ENCODE results near the gene OCLN.
"Not testable (repeated sequence)": the region's sequence is repeated elsewhere in the genome, so short reads cannot be mapped to it uniquely, and the experiment has no call there.

The OCLN gene, protein sequence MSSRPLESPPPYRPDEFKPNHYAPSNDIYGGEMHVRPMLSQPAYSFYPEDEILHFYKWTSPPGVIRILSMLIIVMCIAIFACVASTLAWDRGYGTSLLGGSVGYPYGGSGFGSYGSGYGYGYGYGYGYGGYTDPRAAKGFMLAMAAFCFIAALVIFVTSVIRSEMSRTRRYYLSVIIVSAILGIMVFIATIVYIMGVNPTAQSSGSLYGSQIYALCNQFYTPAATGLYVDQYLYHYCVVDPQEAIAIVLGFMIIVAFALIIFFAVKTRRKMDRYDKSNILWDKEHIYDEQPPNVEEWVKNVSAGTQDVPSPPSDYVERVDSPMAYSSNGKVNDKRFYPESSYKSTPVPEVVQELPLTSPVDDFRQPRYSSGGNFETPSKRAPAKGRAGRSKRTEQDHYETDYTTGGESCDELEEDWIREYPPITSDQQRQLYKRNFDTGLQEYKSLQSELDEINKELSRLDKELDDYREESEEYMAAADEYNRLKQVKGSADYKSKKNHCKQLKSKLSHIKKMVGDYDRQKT

DNA sequence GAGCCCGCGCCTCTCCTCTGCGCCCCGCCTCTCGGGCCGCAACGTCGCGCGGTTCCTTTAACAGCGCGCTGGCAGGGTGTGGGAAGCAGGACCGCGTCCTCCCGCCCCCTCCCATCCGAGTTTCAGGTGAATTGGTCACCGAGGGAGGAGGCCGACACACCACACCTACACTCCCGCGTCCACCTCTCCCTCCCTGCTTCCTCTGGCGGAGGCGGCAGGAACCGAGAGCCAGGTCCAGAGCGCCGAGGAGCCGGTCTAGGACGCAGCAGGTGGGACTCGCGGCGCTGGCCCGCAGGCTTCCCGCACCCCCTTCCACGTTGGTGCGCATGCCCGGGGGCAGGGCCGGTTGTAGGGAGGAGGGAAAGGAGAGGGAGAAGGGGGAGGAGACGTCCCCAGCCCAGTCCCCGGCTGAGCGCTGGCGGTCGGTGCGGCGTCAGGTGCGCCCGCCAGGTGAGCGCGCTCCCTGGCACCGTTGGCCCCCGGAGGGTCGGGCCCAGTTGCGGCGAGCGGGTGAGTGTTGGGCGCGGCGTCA is at the start of gene OCLN:
Gene OCLN, plus strand, starts transcription at position 400 of the 532 bp plus-strand sequence. CDS start 11,455 bp downstream, outside the sequence.
- DNase-seq: peak; percentile 70

DNA sequence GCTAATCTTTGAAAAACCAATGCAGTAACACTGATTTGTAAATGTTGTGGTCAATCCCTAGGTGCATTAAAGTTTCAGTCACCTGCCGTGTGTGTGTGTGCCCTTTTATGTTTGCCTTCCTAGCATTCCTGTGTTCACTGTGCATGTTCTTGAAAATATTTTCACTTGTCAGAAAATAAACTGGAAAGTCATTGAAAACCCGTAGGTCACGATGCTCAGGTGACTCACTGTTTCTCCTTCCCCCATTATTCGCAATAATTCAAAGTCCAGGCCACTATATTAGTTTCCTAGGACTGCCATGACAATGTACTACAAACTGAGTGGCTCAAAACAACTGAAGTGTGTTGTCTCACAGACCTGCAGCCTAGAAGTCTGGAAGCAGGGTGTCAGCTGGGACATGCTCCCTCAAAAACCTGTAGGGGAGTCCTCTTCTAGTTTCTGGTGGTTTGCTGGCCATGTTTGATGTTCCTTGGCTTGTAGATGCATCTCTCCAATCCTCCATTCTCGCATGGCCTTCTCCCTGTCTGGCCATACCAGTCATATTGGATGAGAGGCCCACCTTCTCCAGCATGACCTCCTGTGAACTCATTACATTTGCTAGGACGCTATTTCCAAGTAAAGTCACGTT is 48.3 kb upstream of the OCLN start:
- DNase-seq: no peak

DNA sequence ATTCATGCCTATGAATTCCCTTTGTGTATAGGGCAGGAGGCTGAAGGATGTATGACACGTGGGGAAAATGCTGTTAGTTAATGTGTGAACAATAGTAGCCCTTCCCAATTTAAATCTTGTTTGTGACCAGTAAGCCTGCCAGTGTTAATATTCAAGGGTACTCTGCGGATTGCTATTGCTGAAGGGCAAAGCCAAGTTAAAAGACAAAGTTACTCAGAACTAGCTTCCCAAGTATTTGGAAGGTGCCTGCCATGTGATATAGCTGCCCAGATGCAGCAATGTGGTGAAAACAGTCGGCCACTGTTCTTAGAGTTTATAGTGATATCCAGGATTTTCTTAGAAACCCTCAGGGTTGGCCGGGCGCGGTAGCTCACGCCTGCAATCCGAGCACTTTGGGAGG is 43.1 kb upstream of the OCLN start:
- no peak for DNase-seq

DNA sequence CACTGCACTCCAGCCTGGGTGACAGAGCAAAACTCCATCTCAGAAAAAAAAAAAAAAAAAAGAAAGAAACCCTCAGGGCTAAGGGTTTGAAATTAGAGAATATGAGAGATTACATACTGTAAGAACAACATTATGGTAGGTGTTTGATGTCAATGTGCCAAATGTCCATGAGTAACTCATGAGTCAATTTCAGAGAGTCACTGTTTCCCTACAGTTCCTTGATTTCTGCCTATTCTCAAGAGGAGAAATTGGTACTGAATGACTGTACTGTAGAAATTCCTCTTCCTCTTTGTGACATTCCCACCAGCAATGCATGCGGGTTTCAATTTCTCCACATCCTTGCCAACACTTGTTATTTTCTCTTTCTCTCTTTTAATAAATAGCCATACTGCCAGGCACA is 42.5 kb upstream of the OCLN start:
- no peak for DNase-seq

DNA sequence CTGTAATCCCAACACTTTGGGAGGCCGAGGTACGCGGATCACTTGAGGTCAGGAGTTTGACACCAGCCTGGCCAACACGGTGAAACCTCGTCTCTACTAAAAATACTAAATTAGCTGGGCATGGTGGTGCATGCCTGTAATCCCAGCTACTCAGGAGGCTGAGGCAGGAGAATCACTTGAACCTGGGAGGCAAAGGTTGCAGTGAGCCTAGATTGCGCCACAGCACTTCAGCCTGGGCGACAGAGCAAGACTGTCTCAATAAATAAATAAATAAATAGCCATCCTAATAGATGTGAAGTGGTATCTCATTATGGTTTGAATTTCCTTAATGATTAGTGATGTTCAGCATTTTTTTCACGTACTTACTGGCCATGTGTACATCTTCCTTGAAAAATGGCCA is 42.1 kb upstream of the OCLN start:
- not testable (repeated sequence) for DNase-seq

DNA sequence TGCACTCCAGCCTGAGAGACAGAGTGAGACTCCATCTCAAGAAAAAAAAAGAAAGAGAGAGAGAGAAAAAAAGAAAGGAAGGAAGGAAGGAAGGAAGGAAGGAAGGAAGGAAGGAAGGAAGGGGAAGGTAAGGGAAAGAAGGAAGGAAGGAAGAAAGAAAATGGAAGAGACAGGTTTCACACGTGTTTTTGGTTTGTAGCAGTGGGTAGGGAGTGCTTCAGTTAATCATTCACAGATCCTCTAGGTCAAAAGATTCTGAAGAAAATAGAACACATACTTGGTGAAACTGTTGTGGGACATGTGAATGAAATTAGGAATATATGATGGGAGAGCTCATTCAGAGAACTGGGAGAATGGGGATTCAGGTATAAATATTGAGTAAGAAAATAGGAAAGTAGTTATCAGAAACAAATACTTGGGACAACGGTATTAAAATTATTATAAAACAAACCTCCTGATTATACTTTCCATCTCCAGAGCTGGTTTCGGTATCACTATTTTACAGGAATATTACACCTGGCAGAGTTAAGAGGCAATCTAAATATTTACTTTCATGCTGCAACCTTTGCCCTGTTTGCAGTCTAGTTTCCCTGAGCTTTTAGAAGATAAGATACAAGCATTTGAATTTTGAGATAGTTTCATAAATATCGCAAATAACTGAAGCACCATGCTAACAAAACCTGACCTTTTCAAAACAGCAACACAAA is 40.5 kb upstream of the OCLN start:
- no peak for DNase-seq

DNA sequence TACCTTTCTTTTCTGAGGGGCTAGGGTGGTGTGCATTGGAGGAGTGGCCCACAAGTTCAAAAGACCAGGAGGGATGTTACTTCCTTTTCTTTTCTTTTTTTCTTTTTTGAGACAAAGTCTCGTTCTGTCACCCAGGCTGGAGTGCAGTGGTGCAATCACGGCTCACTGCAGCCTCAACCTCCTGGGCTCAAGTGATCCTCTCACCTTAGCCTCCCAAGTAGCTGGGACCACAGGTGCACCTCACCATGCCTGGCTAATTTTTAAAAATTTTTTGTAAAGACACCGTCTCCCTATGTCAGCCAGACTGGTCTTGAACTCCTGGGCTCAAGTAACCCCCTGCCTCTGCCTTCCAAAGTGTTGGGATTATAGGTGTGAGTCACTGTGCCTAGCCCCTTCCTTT is 39.1 kb upstream of the OCLN start:
- DNase-seq: not testable (repeated sequence)

DNA sequence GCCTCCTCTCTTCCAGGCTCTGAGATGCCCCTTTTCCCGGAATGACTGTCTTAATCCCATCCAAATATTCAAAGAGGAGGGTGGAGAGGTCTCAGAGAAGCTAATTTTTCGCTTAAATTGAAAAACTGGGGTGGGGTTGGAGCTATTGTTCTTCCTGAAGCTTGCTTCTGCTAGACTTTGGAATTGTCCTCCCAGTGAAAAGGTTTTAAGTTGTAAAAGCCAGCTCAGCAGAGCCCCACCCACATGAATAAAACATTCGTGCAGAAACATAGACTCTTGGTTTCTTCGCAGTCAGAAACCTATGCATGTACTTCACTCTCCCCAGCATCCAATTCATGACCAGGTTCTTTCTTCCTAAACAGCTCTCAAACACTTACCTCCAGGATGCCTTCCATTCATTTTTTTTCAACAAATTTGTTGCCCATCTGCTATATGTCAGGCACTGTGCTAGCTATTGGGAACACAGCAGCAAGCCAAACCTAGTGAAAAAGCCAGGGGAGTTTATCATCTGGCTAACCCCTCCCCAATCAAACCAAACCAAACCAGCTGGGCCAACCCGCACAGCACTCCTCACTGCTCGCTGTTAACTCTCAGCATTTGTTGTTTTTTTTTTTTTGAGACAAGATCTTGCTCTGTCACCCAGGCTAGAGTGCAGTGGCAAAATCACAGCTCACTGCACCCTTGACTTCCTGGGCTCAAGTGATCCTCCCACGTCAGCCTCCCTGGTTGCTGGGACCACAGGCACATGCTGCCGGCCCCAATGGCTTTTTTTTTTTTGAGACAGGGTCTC is 37.9 kb upstream of the OCLN start:
- DNase-seq: no peak

DNA sequence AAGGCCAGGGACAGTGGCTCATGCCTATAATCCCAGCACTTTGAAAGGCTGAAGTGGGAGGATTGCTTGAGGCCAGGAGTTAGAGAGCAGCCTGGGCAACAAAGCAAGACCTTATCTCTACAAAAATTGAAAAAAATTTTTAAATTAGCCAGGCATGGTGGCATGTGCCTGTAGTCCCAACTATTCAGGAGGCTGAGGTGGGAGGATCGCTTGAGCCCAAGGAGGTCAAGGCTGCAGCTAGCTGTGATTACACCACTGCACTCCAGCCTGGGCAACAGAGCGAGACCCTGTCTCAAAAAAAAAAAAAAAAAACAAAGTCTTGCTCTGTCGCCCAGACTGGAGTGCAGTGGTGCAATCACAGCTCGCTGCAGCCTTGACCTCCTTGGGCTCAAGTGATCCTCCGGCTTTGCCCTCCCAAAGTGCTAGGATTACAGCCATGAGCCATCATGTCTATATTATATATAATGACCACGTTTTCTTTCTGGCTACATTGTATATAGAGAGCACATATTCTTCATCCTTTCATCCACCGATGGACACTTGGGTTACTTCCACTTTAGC is 37.1 kb upstream of the OCLN start:
- not testable (repeated sequence) for DNase-seq

DNA sequence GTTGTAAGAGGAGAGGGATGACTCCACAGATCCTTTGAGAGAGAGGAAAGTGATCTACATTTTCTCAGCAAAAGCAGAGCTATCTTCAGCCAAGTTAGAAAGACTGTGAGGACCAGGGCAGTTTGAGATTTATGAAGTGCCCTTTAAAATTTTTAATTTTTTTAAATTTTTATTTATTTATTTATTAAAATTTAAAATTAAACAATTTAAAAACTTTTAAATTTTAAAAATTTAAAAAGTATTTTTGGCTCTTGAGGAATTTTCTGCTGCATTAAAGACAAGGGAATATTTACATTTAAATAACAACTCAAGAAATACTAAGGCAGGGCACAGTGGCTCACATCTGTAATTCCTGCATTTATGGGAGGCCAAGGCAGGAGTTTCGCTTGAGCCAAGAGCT is 30.4 kb upstream of the OCLN start:
- DNase-seq: no peak

DNA sequence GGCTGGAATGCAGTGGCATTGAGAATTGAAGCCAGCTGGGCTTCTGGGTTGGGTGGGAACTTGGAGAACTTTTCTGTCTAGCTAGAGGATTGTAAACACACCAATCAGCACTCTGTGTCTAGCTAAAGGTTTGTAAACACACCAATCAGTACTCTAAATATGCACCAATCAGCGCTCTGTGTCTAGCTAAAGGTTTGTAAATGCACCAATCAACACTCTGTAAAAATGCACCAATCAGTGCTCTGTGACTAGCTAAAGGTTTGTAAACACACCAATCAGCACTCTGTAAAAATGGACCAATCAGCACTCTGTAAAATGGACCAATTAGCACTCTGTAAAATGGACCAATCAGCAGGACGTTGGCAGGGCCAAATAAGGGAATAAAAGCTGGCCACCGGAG is 26.2 kb upstream of the OCLN start:
- DNase-seq: not testable (repeated sequence)

DNA sequence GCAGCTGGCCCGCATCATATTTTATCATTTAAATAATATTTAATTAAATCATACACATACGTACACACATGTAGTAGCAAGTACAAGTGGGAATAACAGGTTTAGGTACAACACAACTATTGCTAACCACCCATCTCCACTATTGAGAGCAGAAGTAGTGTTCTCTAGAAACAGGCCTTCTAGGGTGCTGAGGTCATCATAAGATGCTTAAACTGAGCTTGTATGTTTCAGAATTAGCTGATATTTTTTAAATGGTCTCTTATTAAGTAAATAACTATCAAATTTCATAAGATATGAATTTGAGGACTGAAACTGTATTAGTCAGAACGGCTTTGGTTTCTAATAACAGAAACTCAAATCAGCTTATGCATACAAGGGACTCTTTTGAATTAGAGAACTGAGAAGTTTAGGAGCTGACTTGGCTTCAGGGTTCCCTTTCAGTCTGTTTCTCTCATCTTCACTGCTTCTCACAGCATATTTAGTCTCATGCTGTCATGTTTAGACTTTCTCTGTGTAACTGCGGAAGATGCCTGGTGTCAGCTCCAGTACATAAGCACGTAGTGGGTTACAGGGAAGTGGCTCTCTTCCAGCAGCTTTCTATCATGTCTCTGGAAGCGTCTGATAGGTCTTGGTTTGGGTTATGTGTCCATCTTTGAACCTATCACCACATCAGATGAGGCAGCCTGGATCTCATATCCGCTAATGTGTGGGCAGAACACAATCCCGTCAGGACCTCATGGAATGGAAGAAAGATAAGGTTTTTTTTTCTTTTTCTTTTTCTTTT is 25.0 kb upstream of the OCLN start:
- no peak for DNase-seq

DNA sequence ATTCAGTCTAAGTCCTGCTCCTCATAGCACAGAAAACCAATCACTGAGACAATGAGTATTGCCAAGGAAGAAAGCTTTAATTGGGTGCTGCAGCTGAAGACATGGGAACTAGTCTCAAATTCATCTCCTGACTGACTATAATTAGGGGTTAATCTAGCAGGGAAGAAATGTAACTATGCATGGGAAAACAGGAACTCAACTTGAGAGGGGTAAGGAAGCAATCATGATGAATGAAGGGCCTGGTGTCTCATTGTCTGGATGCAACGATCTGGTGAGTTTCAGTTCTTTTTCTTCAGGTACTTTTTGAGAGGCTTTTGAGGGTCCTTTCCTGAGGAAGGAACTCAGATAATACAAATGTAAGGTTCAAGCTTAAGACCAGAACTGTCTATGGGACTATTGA is 24.0 kb upstream of the OCLN start:
- no peak for DNase-seq

DNA sequence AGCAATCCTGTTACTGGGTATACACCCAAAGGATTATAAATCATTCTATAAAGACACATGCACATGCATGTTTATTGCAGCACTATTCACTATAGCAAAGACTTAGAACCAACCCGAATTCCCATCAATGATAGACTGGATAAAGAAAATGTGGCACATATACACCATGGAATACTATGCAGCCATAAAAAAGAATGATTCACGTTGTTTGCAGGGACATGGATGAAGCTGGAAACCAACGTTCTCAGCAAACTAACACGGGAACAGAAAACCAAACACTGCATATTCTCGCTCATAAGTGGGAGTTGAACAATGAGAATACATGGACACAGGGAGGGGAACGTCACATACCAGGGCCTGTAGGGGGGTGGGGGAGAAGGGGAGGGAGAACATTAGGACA is 21.1 kb upstream of the OCLN start:
- not testable (repeated sequence) for DNase-seq

DNA sequence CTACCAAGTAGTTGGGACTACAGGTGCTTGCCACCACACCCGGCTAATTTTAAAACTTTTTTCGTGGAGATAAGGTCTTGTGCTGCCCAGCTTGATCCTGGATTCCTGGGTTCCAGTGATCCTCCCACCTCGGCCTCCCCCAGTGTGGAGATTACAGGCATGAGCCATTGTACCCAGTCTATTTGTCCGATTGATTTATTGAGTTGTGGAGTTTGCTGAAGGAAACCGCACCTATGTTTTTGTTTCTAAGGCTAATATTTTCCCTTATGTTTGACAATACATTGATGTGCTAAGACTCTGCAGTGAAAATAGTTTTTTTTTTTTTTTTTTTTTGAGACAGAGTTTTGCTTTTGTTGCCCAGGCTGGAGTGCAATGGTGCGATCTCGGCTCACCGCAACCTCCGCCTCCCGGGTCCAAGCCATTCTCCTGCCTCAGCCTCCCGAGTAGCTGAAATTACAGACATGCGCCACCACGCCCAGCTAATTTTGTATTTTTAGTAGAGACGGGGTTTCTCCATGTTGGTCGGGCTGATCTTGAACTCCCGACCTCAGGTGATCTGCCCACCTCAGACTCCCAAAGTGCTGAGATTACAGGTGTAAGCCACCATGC is 20.0 kb upstream of the OCLN start:
- DNase-seq: not testable (repeated sequence)

DNA sequence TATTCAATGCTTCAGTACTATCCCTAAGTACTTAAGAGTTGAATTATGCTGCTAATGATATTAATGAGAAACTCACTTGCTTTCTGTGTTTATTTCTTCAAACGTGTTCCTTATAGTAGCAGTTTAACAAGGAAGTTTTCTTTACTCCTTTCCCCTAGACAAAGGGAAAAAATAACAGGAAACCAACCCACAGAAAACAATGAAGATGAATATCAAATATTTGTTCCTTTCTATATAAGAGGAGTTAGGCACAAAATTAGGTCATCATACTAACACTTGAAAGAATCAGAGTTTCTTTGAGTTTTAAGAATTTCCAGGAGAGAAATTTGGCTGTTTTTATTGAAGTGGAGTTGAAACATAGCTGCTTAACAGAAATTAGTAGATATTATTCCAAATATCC is 15.4 kb upstream of the OCLN start:
- no peak for DNase-seq

DNA sequence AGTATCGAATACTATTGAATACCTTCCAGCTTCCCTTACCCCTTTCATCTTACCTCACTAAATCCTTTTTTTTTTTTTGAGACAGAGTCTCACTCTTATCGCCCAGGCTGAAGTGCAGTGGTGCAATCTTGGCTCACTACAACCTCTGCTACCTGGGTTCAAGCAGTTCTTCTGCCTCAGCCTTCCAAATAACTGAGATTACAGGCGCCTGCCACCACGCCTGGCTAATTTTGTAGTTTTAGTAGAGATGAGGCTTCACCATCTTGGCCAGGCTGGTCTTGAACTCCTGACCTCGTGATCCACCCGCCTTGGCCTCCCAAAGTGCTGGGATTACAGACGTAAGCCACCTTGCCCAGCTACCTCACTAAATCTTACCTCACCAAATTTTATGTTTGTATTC is 14.3 kb upstream of the OCLN start:
- DNase-seq: not testable (repeated sequence)

DNA sequence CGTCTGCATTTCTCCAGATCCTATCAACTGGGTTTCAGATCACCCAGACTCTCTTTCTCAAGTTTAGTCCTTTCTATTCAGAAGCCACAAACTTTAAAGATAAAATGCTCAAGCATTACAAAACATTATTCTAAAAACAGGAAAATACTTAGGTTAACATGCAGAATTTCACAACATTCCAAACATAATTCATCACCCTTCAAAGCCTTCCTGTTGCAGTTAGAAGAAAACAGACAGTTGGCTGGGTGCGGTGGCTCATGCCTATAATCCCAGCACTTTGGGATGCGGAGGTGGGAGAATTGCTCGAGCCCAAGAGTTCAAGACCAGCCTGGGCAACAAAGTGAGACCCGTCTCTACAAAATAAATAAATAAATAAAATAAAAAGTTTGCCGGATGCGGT is 7.7 kb upstream of the OCLN start:
- DNase-seq: no peak

DNA sequence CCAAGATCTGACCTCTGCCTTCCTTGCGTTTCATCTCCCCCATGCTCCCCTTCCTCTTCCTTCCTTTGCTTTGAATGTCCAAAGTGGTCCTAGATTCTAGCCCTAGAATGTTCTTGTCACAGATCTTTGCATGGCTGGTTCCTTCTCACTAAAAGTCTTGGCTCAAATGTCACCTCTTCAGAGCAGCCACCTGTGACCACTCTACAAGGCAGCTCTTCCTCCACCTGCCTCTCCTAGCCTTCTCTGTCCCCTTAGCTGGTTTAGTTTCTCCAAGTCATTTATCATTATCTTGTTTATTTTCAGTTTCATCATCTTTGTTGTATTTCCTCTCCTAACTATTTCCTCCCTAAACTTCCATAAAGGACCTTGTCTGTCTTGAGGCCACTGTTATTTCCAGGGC is 7.1 kb upstream of the OCLN start:
- no peak for DNase-seq

DNA sequence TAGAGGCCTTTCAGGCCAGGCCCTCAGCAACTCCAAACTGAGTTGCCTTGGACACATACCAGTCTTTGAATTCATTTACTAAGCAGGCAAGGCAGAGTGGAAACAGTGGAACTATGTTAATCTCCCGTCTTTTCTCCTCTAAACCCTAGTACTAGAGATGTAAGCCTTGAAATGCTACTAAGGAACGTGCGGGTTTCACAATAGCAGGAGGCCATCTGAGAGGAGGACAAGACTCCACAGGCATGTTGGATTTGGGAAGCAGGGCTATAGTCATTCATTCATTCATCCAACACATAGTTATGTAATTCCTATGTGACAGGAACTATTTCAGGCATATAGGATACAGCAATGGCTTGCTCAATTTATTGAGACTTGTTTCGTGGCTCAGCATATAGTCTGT is 3.3 kb upstream of the OCLN start:
- DNase-seq: no peak

DNA sequence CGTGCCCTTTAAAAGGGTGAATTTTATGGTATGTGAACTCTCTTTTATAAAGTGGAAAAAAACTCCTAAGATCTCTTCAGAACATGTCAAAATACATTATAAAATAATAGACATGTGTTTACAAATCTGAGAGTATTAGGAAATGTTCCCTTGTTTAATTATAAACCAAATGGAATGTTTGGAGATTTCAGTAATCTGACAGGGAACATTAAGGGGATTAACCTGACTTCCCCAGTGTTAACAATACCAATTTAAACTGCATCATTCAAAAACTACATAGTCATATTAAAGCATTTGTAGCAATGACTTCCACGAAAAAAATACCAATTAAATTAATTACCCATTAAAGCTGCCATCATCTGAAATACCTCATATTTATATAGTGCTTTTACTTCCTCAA is 1.6 kb upstream of the OCLN start:
- DNase-seq: no peak

All from NCI-H1105 treated with DMSO at 0.1 percent for 48 hours (cell line).